ENCODE data around the gene VRK3. TPM values are rescaled to one million over a fixed set of nuclear protein-coding genes. Genes with fewer than 3 reads are reported as not detected.

VRK3 gene
- total and polyA plus RNA-seq, 2 donors (not counting 3 experiments of a cell fraction or from before 2014, with no cell fraction given) = 20.4 to 36.0 TPM

DNA sequence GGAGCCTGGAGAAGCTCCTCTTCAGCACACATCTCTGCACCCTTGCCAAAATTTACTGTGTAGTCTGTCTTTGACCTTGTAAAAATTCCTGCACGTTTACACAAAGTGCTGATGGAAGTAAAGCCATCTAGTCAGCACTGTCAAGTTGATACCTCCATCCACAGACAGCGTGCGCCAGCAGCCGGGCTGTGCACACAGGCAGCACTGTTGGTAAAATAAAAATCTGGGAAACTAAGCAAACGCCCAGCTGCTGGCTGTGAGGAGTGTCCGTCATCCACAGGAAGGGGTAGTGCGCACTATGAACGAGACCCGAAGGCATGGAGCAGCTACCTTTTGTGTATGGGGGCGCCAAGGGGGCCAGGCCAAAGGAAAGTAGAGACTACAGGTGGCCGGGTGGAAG, 46.8 kb downstream of the VRK3 start:
- H3K4me3 ChIP-seq (replicated peaks in 1 of 3; ENCODE audit: insufficient read depth in 1 of 3, low read depth in 1 of 3, low read length in 3 of 3) = no peak overlapping the region
- dilution Hi-C loops (cut with MboI; ENCODE audit: extremely low pct_ligation_motif_present, low sequenced_read_pairs) = no loop called here
- H3K9ac ChIP-seq (replicated peaks; ENCODE audit: extremely low read depth, insufficient read depth, low read length) = no peak overlapping the region
- H3K4me2 ChIP-seq (ENCODE audit: insufficient read depth, low read length) = no peak overlapping the region
- no peaks in the 10 kb centered on the region for H4K20me1 ChIP-seq (replicated peaks; ENCODE audit: control insufficient read depth, extremely low read depth, insufficient read depth, low read length)
- DNase-seq (ENCODE audit: low read depth, low spot score) (no peak), FAIRE-seq (no peak)
- H3K9me3 ChIP-seq (replicated peaks; ENCODE audit: control insufficient read depth, insufficient read depth, low read length) = no peaks in the 10 kb centered on the region
- H3K36me3 ChIP-seq (ENCODE audit: control insufficient read depth in 2 of 2, extremely low read depth in 1 of 2, insufficient read depth in 2 of 2, low read length in 2 of 2) = no peaks in the 10 kb centered on the region
- no peak overlapping the region for H2AFZ ChIP-seq (ENCODE audit: low read depth, low read length)
- intact Hi-C loops (cut with micrococcal nuclease) = no loop called here
- no peak overlapping the region for H3K27ac ChIP-seq (ENCODE audit: insufficient read depth, low read depth, low read length)
- TF ChIP-seq EZH2 (IDR thresholded peaks at IDR 0.05; ENCODE audit: borderline replicate concordance, low read depth, low read length, severe bottlenecking) (no peak), POLR2AphosphoS5 (IDR thresholded peaks at IDR 0.05; ENCODE audit: insufficient read depth, low read depth, low read length) (no peak), FOS (IDR thresholded peaks at IDR 0.05; ENCODE audit: borderline replicate concordance, insufficient read depth, low read length) (no peak), JUN (IDR thresholded peaks at IDR 0.05; ENCODE audit: borderline replicate concordance, insufficient read depth, insufficient read length, low read depth) (no peak), POLR2A (IDR thresholded peaks at IDR 0.05; ENCODE audit: low read depth, low read length) (no peak), MYC (IDR thresholded peaks at IDR 0.05; ENCODE audit: low read depth, low read length) (no peak), GATA2 (IDR thresholded peaks at IDR 0.05; ENCODE audit: insufficient read depth, insufficient read length, low read depth, low read length) (no peak)
- TF ChIP-seq, protein P1, sequence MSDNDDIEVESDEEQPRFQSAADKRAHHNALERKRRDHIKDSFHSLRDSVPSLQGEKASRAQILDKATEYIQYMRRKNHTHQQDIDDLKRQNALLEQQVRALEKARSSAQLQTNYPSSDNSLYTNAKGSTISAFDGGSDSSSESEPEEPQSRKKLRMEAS (IDR thresholded peaks at IDR 0.05; ENCODE audit: insufficient read depth, insufficient read length) = no peak
- TF ChIP-seq, protein P2, sequence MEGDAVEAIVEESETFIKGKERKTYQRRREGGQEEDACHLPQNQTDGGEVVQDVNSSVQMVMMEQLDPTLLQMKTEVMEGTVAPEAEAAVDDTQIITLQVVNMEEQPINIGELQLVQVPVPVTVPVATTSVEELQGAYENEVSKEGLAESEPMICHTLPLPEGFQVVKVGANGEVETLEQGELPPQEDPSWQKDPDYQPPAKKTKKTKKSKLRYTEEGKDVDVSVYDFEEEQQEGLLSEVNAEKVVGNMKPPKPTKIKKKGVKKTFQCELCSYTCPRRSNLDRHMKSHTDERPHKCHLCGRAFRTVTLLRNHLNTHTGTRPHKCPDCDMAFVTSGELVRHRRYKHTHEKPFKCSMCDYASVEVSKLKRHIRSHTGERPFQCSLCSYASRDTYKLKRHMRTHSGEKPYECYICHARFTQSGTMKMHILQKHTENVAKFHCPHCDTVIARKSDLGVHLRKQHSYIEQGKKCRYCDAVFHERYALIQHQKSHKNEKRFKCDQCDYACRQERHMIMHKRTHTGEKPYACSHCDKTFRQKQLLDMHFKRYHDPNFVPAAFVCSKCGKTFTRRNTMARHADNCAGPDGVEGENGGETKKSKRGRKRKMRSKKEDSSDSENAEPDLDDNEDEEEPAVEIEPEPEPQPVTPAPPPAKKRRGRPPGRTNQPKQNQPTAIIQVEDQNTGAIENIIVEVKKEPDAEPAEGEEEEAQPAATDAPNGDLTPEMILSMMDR (IDR thresholded peaks at IDR 0.05; ENCODE audit: extremely low read depth in 1 of 2, insufficient read depth in 1 of 2, low read depth in 1 of 2, low read length in 2 of 2) = no peak
- ChIA-PET POLR2A (no interaction called here), CTCF (interaction anchor here (1.2 to 1.7 kb wide), 3 partner anchors 25 to 40 kb away, joined by 3 to 7 read pairs (median 3); no protein-coding TSS in a partner anchor)
- no peaks in the 10 kb centered on the region for H3K9me1 ChIP-seq (replicated peaks; ENCODE audit: control insufficient read depth, extremely low read depth, insufficient read depth, low read length)
- H3K79me2 ChIP-seq (ENCODE audit: control insufficient read depth, insufficient read depth, low read length) = no peaks in the 10 kb centered on the region
- no peaks in the 10 kb centered on the region for H3K27me3 ChIP-seq (ENCODE audit: control insufficient read depth in 2 of 2, insufficient read depth in 2 of 2, low read length in 2 of 2)
- H3K4me1 ChIP-seq (ENCODE audit: control insufficient read depth, extremely low read depth, insufficient read depth, low read length) = no peaks in the 10 kb centered on the region
- no TSS peak for BruUV-seq (replicated peaks)

All from endothelial cell of umbilical vein (primary cell).